ENCODE data around the gene GOLGA3. TPM values are rescaled to one million over a fixed set of nuclear protein-coding genes. Genes with fewer than 3 reads are reported as not detected.

The GOLGA3 gene
- total and polyA plus RNA-seq, 12 donors = 10.8 to 46.1 (median 34.8) TPM

DNA sequence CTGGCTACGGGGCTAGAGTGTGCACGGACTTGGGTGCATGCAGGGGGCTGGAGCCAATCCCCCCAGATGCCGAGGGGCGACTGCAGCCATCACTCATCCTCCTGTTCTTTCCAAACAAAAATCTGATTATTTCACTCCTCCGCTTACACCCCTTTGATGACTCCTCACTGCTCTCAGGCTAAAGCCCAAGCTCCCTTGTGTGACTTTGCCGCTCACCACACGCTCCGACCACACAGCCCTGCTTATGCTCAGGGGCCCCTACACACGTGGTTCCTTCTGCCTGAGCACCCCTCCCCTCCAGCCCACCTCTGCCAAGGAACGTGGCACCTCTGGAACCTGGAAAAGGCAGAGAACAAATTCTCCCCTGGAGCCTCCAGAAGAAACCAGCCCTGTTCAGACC is 45.1 kb upstream of the GOLGA3 start:
- H3K27me3 ChIP-seq = no peaks in the 10 kb centered on the region
- no peak overlapping the region for H3K27ac ChIP-seq
- no peaks in the 10 kb centered on the region for H3K4me1 ChIP-seq
- ATAC-seq (no peak), DNase-seq (no peak)
- peaks cover 0 to 96% (median 43%) of the 10 kb centered on the region in 9 donors for H3K36me3 ChIP-seq
- TF ChIP-seq, protein P1, sequence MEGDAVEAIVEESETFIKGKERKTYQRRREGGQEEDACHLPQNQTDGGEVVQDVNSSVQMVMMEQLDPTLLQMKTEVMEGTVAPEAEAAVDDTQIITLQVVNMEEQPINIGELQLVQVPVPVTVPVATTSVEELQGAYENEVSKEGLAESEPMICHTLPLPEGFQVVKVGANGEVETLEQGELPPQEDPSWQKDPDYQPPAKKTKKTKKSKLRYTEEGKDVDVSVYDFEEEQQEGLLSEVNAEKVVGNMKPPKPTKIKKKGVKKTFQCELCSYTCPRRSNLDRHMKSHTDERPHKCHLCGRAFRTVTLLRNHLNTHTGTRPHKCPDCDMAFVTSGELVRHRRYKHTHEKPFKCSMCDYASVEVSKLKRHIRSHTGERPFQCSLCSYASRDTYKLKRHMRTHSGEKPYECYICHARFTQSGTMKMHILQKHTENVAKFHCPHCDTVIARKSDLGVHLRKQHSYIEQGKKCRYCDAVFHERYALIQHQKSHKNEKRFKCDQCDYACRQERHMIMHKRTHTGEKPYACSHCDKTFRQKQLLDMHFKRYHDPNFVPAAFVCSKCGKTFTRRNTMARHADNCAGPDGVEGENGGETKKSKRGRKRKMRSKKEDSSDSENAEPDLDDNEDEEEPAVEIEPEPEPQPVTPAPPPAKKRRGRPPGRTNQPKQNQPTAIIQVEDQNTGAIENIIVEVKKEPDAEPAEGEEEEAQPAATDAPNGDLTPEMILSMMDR (IDR thresholded peaks at IDR 0.05) = no peak
- WGBS, 2 donors = 91 to 96% methylated on average over 10 of the region's 10 CpGs
- no peaks in the 10 kb centered on the region for H3K9me3 ChIP-seq
- intact Hi-C loops (cut with DNase I) = no loop called here
- H3K4me3 ChIP-seq = no peak overlapping the region

DNA sequence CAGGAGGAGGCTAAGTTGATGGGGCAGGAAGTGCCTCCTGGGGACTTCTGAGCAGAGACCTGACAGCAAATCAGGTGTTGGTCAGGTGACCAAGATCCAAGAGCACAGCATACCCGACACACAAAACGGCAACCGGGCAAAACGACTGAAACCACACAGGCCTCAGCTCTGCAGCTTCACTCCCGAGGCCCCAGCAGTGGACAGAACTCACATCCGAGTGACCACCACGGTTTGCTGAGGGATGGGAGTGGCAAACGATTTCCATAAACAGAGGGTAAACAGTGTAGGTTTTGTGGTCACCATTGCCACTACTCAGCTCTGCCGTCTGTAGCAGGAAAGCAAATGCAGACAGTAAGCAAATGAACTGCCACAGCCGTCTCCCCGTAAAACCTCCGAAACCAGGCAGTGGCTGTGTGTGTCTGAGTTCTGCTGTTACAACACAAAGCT is 44.3 kb upstream of the GOLGA3 start:
- Histone ChIP-seq H3K27ac (no peak overlapping the region), H3K4me3 (no peak overlapping the region), H3K27me3 (no peaks in the 10 kb centered on the region), H3K9me3 (no peaks in the 10 kb centered on the region), H3K4me1 (no peaks in the 10 kb centered on the region), H3K36me3 (peaks cover 0 to 95% (median 43%) of the 10 kb centered on the region in 9 donors)
- TF ChIP-seq, protein P1 (IDR thresholded peaks at IDR 0.05) = no peak
- ATAC-seq (no peak), DNase-seq (no peak)
- intact Hi-C loops (cut with DNase I) = no loop called here
- 87 to 89% methylated on average over 12 of the region's 12 CpGs for WGBS, 2 donors

DNA sequence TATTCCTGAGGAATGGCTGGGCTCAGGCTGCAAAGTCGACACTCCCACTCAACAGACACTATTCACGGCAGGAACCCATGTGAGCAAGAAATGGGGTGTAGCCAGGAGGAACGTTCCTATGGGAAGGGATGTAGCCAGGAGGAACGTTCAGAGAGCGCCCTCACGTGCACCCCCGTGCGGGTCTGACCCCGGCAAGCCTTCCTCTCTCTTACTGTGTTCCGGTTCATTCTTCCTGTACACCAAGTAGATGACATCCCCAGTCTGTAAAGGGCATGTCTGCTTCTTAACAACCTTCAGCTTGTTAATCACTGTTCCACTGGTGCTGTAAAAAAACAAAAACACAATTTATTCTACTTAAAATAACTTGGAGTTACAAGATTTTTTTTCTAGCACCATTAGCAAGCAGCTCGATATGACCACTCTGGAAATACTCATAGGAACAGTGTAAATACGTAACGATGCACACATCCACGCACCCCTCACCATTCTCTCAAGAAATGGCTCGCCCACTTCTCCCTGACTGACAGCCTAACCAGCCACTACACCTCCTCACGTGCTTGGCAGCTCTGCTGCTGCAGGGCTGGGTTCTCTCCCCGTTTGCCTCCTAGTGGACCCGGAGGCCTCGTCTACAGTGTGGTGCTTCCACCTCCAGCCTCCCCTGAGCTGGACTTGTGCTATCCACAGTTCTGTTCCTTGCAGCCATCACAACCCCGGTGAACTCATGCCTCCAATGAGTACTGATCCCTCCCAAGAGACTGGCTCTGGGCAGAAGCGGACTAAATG is 43.6 kb upstream of the GOLGA3 start:
- peaks cover 0 to 95% (median 43%) of the 10 kb centered on the region in 9 donors for H3K36me3 ChIP-seq
- no peak overlapping the region for H3K27ac ChIP-seq
- 91 to 92% methylated on average over 21 of the region's 21 CpGs for WGBS, 2 donors
- ATAC-seq (no peak), DNase-seq (no peak)
- intact Hi-C loops (cut with DNase I) = no loop called here
- no peaks in the 10 kb centered on the region for H3K4me1 ChIP-seq
- TF ChIP-seq, protein P1 (IDR thresholded peaks at IDR 0.05) = no peak
- no peak overlapping the region for H3K4me3 ChIP-seq
- peaks cover 0 to 2% (median 0%) of the 10 kb centered on the region in 11 donors for H3K9me3 ChIP-seq
- no peaks in the 10 kb centered on the region for H3K27me3 ChIP-seq

DNA sequence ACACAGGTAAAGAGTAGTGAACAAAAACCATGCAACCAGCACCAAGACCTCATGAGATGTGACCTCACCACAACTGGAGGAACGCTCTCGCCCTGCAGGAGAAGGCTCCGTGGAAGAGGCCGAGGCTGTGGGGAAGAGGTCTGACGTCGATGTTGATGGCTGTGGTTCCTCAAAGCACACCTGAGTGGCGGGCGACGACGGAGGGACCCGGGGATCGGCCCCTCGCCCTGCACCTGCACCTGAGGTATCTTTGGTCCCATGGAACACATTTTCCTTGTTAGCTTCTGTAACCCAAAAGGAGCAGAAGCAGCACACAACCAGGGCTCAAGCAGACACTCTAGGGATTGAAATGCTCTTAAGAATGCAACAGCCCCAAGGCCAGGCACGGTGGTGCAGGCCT is 40.9 kb upstream of the GOLGA3 start:
- Histone ChIP-seq H3K9me3 (peaks cover 0 to 15% (median 0%) of the 10 kb centered on the region in 11 donors), H3K27ac (no peak overlapping the region), H3K4me1 (no peaks in the 10 kb centered on the region), H3K4me3 (no peak overlapping the region), H3K27me3 (no peaks in the 10 kb centered on the region), H3K36me3 (peaks cover 0 to 96% (median 28%) of the 10 kb centered on the region in 9 donors)
- 93 to 94% methylated on average over 14 of the region's 14 CpGs for WGBS, 2 donors
- TF ChIP-seq, protein P1 (IDR thresholded peaks at IDR 0.05) = no peak
- DNase-seq (no peak), ATAC-seq (no peak)
- intact Hi-C loops (cut with DNase I) = no loop called here

Data from heart right ventricle (tissue), 16 donors.